NOMO-1 (cell line): Measurements from ENCODE around the gene MLST8.

Experiments used
- DNase-seq, 2 experiments: peaks; one replicate each; lab custom pipeline; 2025; ENCODE audit not compliant: unreplicated experiment in 2 of 2; lab: John Stamatoyannopoulos, UW

The MLST8 gene

GRCh38 chr16:2205104-2205966, at the start of gene MLST8:
MLST8 (plus strand) TSS chr16:2205454; CDS start chr16:2206086, 632 bp downstream.
- peak; percentile 74 to 82 for DNase-seq

- peak in 1 of 2 experiments; percentile 35 for DNase-seq
Measured at GRCh38 chr16:2155977-2156848, 49.0 kb upstream of the MLST8 start.

- no peak for DNase-seq
Measured at GRCh38 chr16:2156849-2157224, 48.4 kb upstream of the MLST8 start.

GRCh38 chr16:2157480-2158261, 47.6 kb upstream of the MLST8 start:
- no peak for DNase-seq

- DNase-seq: no peak
Measured at GRCh38 chr16:2158262-2158638, 47.0 kb upstream of the MLST8 start.

GRCh38 chr16:2159175-2159838, 45.9 kb upstream of the MLST8 start:
- no peak for DNase-seq

- no peak for DNase-seq
Measured at GRCh38 chr16:2160915-2161551, 44.2 kb upstream of the MLST8 start.

GRCh38 chr16:2161911-2162310, 43.3 kb upstream of the MLST8 start:
- DNase-seq: no peak

GRCh38 chr16:2162676-2163118, 42.6 kb upstream of the MLST8 start:
- DNase-seq: no peak

- DNase-seq: no peak
Measured at GRCh38 chr16:2163211-2163881, 41.9 kb upstream of the MLST8 start.

GRCh38 chr16:2165861-2166260, 39.4 kb upstream of the MLST8 start:
- DNase-seq: no peak

- no peak for DNase-seq
Measured at GRCh38 chr16:2166263-2167067, 38.8 kb upstream of the MLST8 start.

- no peak for DNase-seq
Measured at GRCh38 chr16:2167068-2167638, 38.1 kb upstream of the MLST8 start.

- no peak for DNase-seq
Measured at GRCh38 chr16:2170080-2170479, 35.2 kb upstream of the MLST8 start.

GRCh38 chr16:2170587-2171435, 34.4 kb upstream of the MLST8 start:
- no peak for DNase-seq

GRCh38 chr16:2171601-2172178, 33.6 kb upstream of the MLST8 start:
- DNase-seq: no peak
